Thoracic aorta (tissue), 2 donors: Measurements from ENCODE around the gene DOCK4. TPM values are rescaled to one million over a fixed set of nuclear protein-coding genes. Genes with fewer than 3 reads are reported as not detected.

Experiments used
- ATAC-seq: fragments of 150-250 bp; one replicate; pipeline ENCODE4 v1.8.0; 2017; ENCODE audit warnings: low read depth; ENCODE audit not compliant: insufficient number of reproducible peaks, low FRiP score
- DNase-seq: peaks from one replicate; pipeline ENCODE4 v3.0.0-alpha.2; 2020; ENCODE audit warnings: low spot score
- H3K27ac ChIP-seq, 2 donors: fragments of 200-600 bp; sonication (generic); 1 replicate in 1 of 2; 2 replicates in 1 of 2; pipeline ENCODE4 v1.5.1; 2016; ENCODE audit warnings: mild to moderate bottlenecking in 2 of 2, moderate library complexity in 2 of 2
- H3K27me3 ChIP-seq: fragments of 200-600 bp; sonication (generic); replicated peaks from 2 replicates; pipeline ENCODE4 v1.6.0; 2016; ENCODE audit warnings: mild to moderate bottlenecking; ENCODE audit not compliant: insufficient read depth
- H3K36me3 ChIP-seq: fragments of 200-600 bp; sonication (generic); one replicate; pipeline ENCODE4 v1.5.1; 2016
- H3K4me1 ChIP-seq, 2 donors: fragments of 200-600 bp; sonication (generic); 1 replicate in 1 of 2; 2 replicates in 1 of 2; pipeline versions ENCODE4 v1.5.1 to v1.6.0; 2016; ENCODE audit warnings: low read depth in 2 of 2, mild to moderate bottlenecking in 1 of 2; ENCODE audit not compliant: control insufficient read depth in 1 of 2
- H3K4me3 ChIP-seq: fragments of 200-600 bp; sonication (generic); 2 replicates; pipeline ENCODE4 v1.5.1; 2016; ENCODE audit warnings: mild to moderate bottlenecking
- H3K9me3 ChIP-seq: fragments of 200-600 bp; sonication (generic); 2 replicates; pipeline ENCODE4 v1.5.1; 2016
- CTCF ChIP-seq: fragments of 200-600 bp; sonication (generic); IDR thresholded peaks from one replicate; pipeline ENCODE4 v1.5.1; 2019; ENCODE audit warnings: antibody characterized with exemption
- total RNA-seq, 2 donors: library from RNA; depleted of rRNA; stranded (reverse); fragments of >200 nt; gene quantifications; one replicate each; pipeline versions ENCODE4 v1.1.0 to v1.2.3, GENCODE V29; 2016

DOCK4 gene
- total RNA-seq, 2 donors from 2014 or later = 22.3 to 71.5 TPM

GRCh38 chr7:111860248-111860647 lies 346.0 kb downstream of the DOCK4 start:
- H3K4me1 ChIP-seq = peaks cover 4 to 29% of the 10 kb centered on the region in 2 donors
- DNase-seq (no peak), ATAC-seq (no peak)
- no peaks in the 10 kb centered on the region for H3K36me3 ChIP-seq
- H3K27me3 ChIP-seq = no peaks in the 10 kb centered on the region
- H3K4me3 ChIP-seq = no peak overlapping the region
- TF ChIP-seq CTCF = no peak
- H3K27ac ChIP-seq = no peak overlapping the region
- no peaks in the 10 kb centered on the region for H3K9me3 ChIP-seq

- Histone ChIP-seq H3K27ac (no peak overlapping the region), H3K9me3 (no peaks in the 10 kb centered on the region), H3K27me3 (no peaks in the 10 kb centered on the region), H3K4me1 (peaks cover 0 to 13% of the 10 kb centered on the region in 2 donors), H3K4me3 (no peak overlapping the region), H3K36me3 (no peaks in the 10 kb centered on the region)
- no peak for TF ChIP-seq CTCF
- ATAC-seq = no peak
- no peak for DNase-seq
These were observed 347.9 kb downstream of the DOCK4 start for GRCh38 chr7:111858331-111858730.

DNA sequence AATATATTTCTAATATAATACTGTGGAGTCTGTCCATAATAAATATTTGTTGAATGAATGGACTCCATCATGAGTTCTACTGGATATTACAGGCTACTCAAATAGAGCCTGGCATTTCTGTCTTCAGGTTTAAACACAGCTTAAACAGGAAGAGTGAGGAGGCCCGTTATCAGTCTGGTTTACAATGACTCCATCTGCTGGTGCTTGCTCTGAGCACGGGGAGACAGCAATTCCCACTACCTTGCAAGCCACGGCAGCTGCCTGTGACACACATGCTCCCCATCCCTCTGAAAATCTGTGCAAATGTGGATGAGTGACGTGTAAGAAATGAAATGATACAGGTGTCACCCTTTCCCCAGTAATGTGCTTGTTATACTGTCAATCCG lies 350.4 kb downstream of the DOCK4 start:
- no peaks in the 10 kb centered on the region for H3K36me3 ChIP-seq
- H3K27ac ChIP-seq = no peak overlapping the region
- no peak for TF ChIP-seq CTCF
- no peaks in the 10 kb centered on the region for H3K27me3 ChIP-seq
- DNase-seq (no peak), ATAC-seq (no peak)
- peaks cover 0 to 10% of the 10 kb centered on the region in 2 donors for H3K4me1 ChIP-seq
- H3K9me3 ChIP-seq = no peaks in the 10 kb centered on the region
- no peak overlapping the region for H3K4me3 ChIP-seq

DNA sequence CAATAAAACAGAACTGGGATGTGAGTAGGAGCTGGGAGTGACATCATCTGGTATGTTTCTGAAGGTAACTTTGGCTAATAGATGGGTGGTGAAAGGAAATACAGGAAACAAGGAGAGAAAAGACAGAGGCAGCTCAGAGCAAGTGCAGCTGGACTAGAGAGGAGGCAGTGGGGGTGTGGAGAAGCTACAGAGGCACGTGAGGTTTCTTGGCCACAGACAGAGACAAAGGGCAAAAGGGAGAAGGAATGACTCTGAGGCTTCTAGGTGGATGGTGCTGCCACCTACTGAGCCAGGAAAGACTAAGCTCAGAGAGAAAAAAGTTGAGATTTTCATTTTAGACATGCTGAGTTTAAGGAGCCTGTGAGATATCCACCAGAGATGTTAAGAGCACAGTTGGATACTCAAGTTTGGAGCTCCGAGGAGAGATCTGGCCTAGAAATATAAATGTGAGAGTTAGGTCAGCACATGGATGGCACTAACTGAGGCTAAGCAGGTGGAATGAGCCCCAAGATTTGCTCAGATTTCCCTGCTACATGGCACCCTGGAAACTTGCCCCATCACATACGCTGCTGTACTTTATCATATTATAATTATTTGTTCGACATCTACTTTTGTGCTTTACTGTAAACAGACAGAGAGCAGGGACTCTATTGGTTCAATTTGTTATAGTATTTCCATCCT lies 350.9 kb downstream of the DOCK4 start:
- peak; percentile 47 for TF ChIP-seq CTCF
- no peaks in the 10 kb centered on the region for H3K27me3 ChIP-seq
- H3K9me3 ChIP-seq = no peaks in the 10 kb centered on the region
- DNase-seq (no peak), ATAC-seq (no peak)
- no peak overlapping the region for H3K4me3 ChIP-seq
- no peaks in the 10 kb centered on the region for H3K36me3 ChIP-seq
- no peak overlapping the region for H3K27ac ChIP-seq
- H3K4me1 ChIP-seq = peaks cover 0 to 10% of the 10 kb centered on the region in 2 donors

- no peaks in the 10 kb centered on the region for H3K9me3 ChIP-seq
- ATAC-seq = no peak
- no peak overlapping the region for H3K4me3 ChIP-seq
- peaks cover 0 to 10% of the 10 kb centered on the region in 2 donors for H3K4me1 ChIP-seq
- H3K36me3 ChIP-seq = no peaks in the 10 kb centered on the region
- no peak for DNase-seq
- no peak for TF ChIP-seq CTCF
- no peak overlapping the region for H3K27ac ChIP-seq
- no peaks in the 10 kb centered on the region for H3K27me3 ChIP-seq
These were observed 352.8 kb downstream of the DOCK4 start for GRCh38 chr7:111853201-111853990.
